Kidney capillary endothelial cell (primary cell): ENCODE measurements around the gene SF3B1.
"Not testable (repeated sequence)": the region's sequence is repeated elsewhere in the genome, so short reads cannot be mapped to it uniquely, and the experiment has no call there.

Experiments used
- DNase-seq: peaks from one replicate; pipeline ENCODE4 v3.0.0-alpha.2; 2018; ENCODE audit warnings: low spot score

The SF3B1 gene

GRCh38 chr2:197378494-197379307 is 56.1 kb downstream of the SF3B1 start:
- DNase-seq, result peak; percentile 58

- DNase-seq, result no peak
Measured at GRCh38 chr2:197378086-197378485, 56.7 kb downstream of the SF3B1 start.

- DNase-seq, result no peak
Measured at GRCh38 chr2:197377670-197378069, 57.2 kb downstream of the SF3B1 start.

- no peak for DNase-seq
Measured at GRCh38 chr2:197372592-197372991, 62.2 kb downstream of the SF3B1 start.

DNA sequence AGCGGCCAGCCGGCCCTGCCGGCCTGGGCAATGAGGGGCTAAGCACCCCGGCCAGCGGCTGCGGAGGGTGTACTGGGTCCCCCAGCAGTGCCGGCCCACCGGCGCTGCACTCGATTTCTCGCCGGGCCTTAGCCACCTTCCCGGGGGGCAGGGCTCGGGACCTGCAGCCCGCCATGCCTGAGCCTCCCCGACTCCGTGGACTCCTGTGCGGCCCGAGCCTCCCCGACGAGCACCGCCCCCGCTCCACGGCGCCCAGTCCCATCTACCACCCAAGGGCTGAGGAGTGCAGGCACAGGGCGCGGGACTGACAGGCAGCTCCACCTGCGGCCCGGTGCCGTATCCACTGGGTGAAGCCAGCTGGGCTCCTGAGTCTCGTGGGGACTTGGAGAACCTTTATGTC is 64.2 kb downstream of the SF3B1 start:
- DNase-seq, result not testable (repeated sequence)

DNA sequence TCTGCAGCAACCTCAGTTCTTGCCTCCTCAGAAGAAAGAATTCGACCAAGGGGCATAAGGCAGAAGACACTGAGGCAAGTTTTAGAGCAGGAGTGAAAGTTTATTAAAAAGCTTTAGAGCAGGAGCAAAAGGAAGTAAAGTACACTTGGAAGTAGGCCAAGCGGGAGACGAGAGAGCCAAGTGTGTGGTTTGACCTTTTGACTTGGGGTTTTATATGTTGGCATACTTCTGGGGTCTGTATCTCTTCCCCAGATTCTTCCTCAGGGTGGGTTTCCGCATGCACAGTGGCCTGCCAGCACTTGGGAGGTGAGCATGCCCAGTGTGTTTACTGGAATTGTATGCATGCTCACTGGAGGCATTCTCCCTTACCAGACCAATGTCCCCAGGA is 64.9 kb downstream of the SF3B1 start:
- no peak for DNase-seq

DNA sequence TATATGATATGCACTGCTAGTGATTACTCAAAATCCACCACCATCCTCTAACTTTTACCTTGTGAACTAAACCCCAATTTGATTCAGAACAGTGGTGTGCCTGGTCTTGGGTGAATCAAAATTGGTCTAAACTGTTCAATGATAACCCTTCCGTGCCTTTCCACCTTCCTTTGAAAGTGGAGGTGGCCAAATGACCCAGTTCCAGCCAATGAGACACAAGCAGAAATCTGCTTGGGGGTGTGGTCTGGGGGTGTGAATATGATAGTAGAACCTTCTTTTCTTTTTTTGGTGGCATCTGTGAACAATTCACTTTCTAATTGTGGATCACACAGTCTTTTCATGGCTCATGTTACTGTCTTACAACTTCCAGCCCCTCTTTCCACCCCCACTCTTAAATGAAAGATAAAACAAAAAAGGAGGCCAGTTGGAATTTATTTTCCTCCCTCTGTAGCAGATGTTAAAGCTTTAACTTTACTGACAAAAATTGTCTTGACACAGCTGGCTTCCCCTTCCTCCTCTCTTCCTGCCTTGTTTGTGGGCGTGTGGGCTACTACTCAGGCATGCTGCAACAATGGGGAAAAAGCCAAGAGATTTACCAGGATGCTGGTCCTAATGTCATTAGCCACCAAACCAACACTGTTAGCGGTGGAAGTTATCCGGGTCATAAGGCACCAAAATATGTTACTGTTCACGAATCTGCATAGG is 65.4 kb downstream of the SF3B1 start:
- no peak for DNase-seq

DNA sequence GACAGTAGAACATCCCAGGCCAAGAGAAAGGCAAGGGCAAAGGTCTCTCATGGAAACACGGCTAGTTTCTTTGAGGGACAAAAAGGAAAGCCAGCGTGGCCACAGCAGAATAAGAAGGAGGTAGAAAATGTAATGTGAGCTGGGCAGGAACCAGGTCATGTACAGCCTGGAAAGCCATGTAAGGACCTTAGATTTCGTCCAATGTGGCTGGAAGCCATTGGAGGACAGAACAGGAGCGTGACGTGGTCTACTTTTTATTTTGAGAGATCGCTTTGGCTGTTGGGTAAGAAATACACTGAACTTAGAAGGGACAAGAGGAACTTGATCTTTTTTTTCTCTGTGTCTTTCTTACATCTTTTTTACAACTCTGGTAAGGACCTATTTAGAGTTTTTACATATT is 66.4 kb downstream of the SF3B1 start:
- no peak for DNase-seq

DNA sequence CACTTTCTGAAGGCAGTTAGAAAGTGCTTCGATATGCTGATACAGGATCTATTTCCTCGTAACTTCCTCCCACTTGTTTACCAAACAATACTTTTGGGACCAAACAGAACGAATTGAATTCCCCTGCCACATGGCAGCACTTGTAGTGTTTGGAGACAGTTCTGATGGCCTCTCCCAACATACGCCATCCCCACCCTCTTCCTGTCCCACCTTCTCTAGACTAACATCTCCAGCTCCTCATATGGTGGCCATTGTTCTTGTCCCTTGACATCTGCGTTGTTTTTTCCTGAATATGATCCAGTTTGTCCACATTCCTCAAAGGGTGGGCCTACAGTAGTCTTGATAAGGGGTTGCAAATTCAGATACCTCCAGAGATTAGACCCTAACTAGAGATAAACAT is 70.8 kb downstream of the SF3B1 start:
- DNase-seq, result no peak

DNA sequence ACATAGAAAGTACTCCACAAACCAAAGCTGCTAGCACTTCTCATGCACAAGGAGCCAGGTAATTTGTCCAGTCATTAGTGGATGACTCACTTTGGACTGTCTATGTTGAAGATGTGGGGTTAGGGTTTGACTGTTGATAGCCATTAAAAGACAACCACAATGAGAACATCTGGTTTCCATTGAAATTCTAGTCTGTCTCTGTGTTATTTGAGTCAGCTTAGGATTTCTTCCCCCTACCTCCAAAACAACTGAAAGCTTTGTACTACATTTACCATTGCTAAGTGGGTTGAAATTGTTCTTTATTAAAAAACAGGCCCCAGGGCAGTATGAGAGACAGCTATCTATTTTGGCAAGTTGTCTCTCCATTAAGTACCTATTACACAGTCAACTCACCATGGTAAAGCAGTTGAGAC is 74.1 kb downstream of the SF3B1 start:
- no peak for DNase-seq

- DNase-seq, result no peak
Measured at GRCh38 chr2:197359859-197360258, 75.0 kb downstream of the SF3B1 start.

GRCh38 chr2:197358931-197359330 is 75.9 kb downstream of the SF3B1 start:
- no peak for DNase-seq

DNA sequence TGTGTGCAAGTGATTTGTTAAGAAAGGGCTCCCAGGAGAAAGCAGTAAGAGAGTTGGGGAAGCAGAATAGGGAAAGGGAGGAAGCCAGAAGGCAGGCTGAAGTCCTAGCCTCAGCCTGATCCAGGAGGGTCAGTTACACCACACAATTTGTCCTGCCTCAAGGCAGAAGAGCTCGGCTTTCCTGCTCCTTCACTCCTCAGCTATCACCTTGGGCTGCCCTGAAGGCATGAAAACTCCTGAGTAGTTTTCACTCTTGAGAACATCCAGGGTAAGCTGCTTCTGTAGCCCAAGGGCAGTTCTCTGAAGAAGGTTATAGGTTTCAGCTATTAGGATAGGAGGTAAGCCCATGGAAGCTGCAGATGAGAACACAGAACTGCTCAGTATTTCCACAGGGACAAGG is 76.8 kb downstream of the SF3B1 start:
- no peak for DNase-seq

DNA sequence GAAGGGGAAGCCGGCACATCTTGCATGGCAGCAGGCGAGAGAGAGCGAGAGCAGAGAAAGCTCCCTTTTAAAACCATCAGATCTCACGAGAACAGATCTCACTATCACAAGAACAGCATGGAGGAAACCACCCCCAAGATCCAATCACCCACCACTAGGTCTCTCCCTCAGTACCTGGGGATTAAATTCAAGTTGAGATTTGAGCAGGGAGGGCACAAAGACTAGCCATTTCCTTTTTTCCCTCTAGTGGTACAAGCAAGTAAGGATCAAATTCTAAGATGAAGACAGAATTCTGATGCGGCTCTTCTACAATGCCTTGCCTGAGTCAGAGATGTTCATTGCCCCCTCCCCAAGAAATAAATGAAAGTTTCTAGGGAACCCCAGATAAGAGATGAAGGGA is 78.7 kb downstream of the SF3B1 start:
- DNase-seq, result no peak

- no peak for DNase-seq
Measured at GRCh38 chr2:197354169-197354558, 80.7 kb downstream of the SF3B1 start.

- DNase-seq, result no peak
Measured at GRCh38 chr2:197353393-197354168, 81.2 kb downstream of the SF3B1 start.

GRCh38 chr2:197349699-197350098 is 85.1 kb downstream of the SF3B1 start:
- no peak for DNase-seq

DNA sequence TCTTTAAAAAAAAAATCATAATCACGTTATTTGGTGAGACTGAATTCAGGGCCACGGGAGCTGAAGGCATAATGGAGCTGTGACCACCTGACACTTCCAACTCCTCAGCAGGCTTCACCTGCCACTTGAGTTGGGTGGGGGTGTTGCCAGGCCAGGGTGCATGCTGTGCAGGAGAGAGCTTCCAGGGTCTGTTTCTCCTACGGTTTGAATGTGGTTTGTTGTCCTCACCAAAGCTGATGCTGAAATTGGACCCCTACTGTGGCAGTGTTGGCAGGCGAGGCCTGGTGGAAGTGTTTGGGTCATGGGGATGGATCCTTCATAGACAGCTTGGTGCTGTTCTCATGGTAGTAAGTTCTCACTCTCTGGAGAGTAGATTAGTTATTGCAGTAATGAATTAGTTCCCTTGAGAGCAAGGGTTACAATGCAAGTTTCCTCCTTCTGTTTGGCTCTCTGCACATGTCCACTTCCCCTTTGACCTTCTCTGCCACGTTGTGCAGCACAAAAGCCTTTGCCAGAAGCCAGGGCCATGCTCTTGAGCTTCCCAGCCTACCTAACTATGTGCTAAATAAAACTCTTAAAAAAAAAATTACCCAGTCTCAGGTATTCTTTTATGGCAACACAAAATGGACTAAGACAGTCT is 86.0 kb downstream of the SF3B1 start:
- DNase-seq, result no peak

DNA sequence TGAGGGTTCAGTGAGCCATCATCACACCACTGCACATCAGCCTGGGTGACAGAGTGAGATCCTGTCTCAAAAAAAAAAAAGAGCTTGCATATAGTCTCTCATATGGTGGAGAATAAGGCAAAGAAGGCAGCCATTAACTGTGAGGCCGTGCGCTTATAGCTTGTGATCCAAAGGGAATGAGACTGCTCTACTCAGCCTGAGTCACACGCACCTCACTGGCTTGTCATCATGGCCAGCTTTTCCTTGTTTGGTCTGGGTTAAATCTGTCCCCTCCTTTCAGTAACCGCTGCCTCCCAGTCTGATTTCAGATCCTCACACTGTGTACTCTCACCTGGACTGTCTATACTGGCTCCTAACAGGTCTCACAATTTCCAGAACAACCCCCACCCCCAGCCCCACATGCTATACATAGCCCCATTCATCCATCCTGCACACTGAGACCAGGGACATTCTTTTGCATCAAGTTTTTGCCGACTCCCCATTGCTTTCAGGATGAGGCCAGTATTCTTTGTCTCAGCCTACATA is 88.9 kb downstream of the SF3B1 start:
- no peak for DNase-seq

DNA sequence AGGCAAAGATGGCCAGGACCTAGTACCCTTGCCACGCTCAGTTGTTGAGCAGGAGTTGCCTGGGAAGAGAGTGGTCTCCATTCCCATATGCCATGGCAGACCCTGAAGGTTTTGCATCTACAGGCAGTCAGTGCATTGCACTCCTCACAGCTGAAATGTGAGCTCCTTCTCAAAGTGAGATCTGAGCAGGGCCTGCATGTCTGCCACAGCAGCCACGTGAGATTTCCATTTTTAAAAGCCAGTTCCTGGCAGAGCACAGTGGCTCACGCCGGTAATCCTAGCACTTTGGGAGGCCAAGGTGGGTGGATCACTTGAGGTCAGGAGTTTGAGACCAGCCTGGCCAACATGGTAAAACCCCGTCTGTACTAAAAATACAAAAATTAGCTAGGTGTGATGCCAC is 90.9 kb downstream of the SF3B1 start:
- not testable (repeated sequence) for DNase-seq

DNA sequence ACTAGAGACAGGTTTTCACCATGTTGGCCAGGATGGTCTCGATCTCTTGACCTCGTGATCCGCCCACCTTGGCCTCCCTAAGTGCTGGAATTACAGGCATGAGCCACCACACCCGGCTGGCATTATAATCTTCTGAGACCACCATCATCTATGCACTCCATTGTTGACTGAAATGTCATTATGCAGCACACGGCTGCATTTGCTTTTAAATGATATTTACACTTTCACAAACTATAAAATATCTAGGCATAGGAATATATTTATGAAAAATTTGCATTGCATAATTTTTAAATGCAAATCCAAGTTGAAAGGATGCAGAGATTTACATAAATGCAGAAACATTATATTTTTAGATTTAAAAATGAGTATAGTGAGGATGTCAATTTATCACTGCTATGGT is 94.2 kb downstream of the SF3B1 start:
- no peak for DNase-seq
